SU-DHL-6 (cell line): ENCODE results near the gene SELENOO.

ENCODE experiments used
- H2AFZ ChIP-seq: fragments of 200-600 bp; sonication (generic); 2 replicates; pipeline ENCODE4 v1.6.1; 2014; ENCODE audit warnings: low read depth, mild to moderate bottlenecking, moderate library complexity, mixed read lengths, antibody characterized with exemption, low read length; ENCODE audit not compliant: severe bottlenecking
- H3F3A ChIP-seq: fragments of 200-600 bp; shearing (Covaris generic); 2 replicates; pipeline ENCODE4 v1.6.0; 2016; ENCODE audit warnings: antibody characterized with exemption, mild to moderate bottlenecking; ENCODE audit not compliant: insufficient read depth
- H3K27ac ChIP-seq: fragments of 200-600 bp; sonication (generic); 2 replicates; pipeline ENCODE4 v1.5.1; 2016; ENCODE audit warnings: low read depth, mild to moderate bottlenecking, low read length, moderate library complexity, mixed read lengths
- H3K27me3 ChIP-seq: fragments of 200-600 bp; sonication (generic), shearing (Covaris generic); 2 replicates; pipeline ENCODE4 v1.6.0; 2014; ENCODE audit warnings: mild to moderate bottlenecking, low read length
- H3K36me3 ChIP-seq: fragments of 200-600 bp; sonication (generic); 2 replicates; pipeline ENCODE4 v1.6.1; 2014; ENCODE audit warnings: mild to moderate bottlenecking, low read length, mixed read lengths
- H3K4me2 ChIP-seq: fragments of 300-600, 200-600 bp; shearing (Covaris generic), sonication (generic); 2 replicates; pipeline ENCODE4 v1.6.0; 2014; ENCODE audit warnings: low read length, low read depth, mild to moderate bottlenecking; ENCODE audit not compliant: poor library complexity, severe bottlenecking
- H3K4me3 ChIP-seq: fragments of 200-600 bp; sonication (generic); 2 replicates; pipeline ENCODE4 v1.5.1; 2014; ENCODE audit warnings: antibody characterized with exemption, low read length, mild to moderate bottlenecking, mixed read lengths; ENCODE audit not compliant: insufficient read depth, poor library complexity, severe bottlenecking
- H3K79me2 ChIP-seq: fragments of 200-600 bp; sonication (generic); 2 replicates; pipeline ENCODE4 v1.6.1; 2014; ENCODE audit warnings: mild to moderate bottlenecking, low read length, moderate library complexity; ENCODE audit not compliant: insufficient read depth
- H3K9ac ChIP-seq: fragments of 200-600 bp; sonication (generic); 2 replicates; pipeline ENCODE4 v1.7.0; 2014; ENCODE audit warnings: mild to moderate bottlenecking, low read length
- H3K9me2 ChIP-seq: fragments of 200-600 bp; sonication (generic); replicated peaks from 2 replicates; pipeline ENCODE4 v1.6.1; 2014; ENCODE audit warnings: low read length; ENCODE audit not compliant: insufficient read depth
- H3K9me3 ChIP-seq: fragments of 200-600 bp; sonication (generic); 2 replicates; pipeline ENCODE4 v1.6.1; 2014; ENCODE audit warnings: low read length, mixed read lengths; ENCODE audit not compliant: insufficient read depth
- H4K20me1 ChIP-seq: fragments of 200-600 bp; sonication (generic); 2 replicates; pipeline ENCODE4 v1.6.1; 2014; ENCODE audit warnings: low read depth, mild to moderate bottlenecking, antibody characterized with exemption, low read length, moderate library complexity, mixed read lengths
- CTCF ChIP-seq: fragments of 200-600 bp; sonication (generic); IDR thresholded peaks from one replicate; pipeline ENCODE4 v1.5.1; 2017; ENCODE audit warnings: antibody characterized with exemption, mild to moderate bottlenecking, low read length, moderate library complexity; ENCODE audit not compliant: insufficient read depth, poor library complexity, severe bottlenecking
- EZH2phosphoT487 ChIP-seq: fragments of 200-600 bp; sonication (generic), shearing (Covaris generic); conservative IDR thresholded peaks from 2 replicates; pipeline ENCODE4 v1.6.1; 2018; ENCODE audit warnings: mild to moderate bottlenecking, antibody characterized with exemption, low read length, moderate library complexity, mixed read lengths

The SELENOO gene

DNA sequence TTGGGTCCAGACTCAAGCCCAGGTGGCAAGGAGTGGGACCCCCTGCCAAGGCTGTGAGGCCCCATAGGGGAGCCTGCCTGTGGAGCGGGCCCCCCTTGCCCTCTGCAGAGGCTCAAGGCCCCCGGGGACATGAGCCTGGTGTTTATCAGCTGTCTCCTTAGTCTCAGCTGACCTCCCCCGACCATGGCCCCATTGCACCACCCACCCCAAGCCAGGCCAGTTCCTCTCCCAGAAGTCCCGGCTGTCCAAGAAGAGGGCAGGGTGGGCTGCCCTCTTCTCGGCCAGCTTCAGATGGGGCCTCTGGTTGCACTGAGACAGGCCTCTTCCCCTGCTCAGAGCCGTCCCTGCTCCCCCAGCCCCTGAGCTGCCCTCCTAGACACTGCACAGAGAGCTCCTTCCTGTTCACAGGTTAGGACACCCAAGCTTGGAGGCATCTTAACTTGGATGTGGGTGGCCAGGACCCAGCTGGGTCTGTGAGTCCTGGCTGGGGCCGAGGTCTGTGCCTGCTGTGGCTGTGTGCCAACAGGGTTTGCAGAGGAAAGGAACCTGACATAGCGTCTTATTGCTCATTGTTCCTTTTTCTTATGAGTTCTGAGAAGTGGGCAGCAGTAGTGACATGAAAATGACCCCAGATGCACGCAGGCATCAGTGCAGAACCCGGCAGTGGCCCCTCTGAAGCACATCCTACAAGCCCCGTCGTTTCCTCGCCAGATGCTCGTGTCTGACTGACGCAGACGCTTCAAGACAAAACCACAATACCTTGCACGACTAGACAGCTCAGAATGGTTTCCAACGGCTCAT is 9.7 kb upstream of the SELENOO start:
- H3K4me3 ChIP-seq, result peak overlapping the region; percentile 42
- H3F3A ChIP-seq, result peaks cover 68% of the 10 kb centered on the region
- H3K36me3 ChIP-seq, result no peaks in the 10 kb centered on the region
- H3K9me3 ChIP-seq, result no peaks in the 10 kb centered on the region
- peaks cover 39% of the 10 kb centered on the region for H3K79me2 ChIP-seq
- peak overlapping the region; percentile 99 for H3K27ac ChIP-seq
- no peaks in the 10 kb centered on the region for H3K9me2 ChIP-seq
- no peaks in the 10 kb centered on the region for H3K27me3 ChIP-seq
- H3K4me2 ChIP-seq, result peak overlapping the region; percentile 87
- H2AFZ ChIP-seq, result no peak overlapping the region
- peak overlapping the region; percentile 99 for H3K9ac ChIP-seq
- H4K20me1 ChIP-seq, result no peaks in the 10 kb centered on the region
- TF ChIP-seq CTCF, result no peak
- no peak for TF ChIP-seq EZH2phosphoT487

GRCh38 chr22:50192436-50193204 is 8.2 kb upstream of the SELENOO start:
- Histone ChIP-seq H2AFZ (no peak overlapping the region), H3K4me2 (peak overlapping the region; percentile 87), H3K9ac (peak overlapping the region; percentile 76), H3K79me2 (peaks cover 26% of the 10 kb centered on the region), H3K27me3 (no peaks in the 10 kb centered on the region), H3K4me3 (peak overlapping the region; percentile 45), H3K36me3 (no peaks in the 10 kb centered on the region), H4K20me1 (no peaks in the 10 kb centered on the region), H3K9me2 (no peaks in the 10 kb centered on the region), H3F3A (peaks cover 57% of the 10 kb centered on the region), H3K27ac (peak overlapping the region; percentile 99), H3K9me3 (no peaks in the 10 kb centered on the region)
- TF ChIP-seq CTCF (no peak), EZH2phosphoT487 (no peak)

- no peaks in the 10 kb centered on the region for H3K27me3 ChIP-seq
- no peaks in the 10 kb centered on the region for H3K9me3 ChIP-seq
- peaks cover 20% of the 10 kb centered on the region for H3K79me2 ChIP-seq
- H4K20me1 ChIP-seq, result no peaks in the 10 kb centered on the region
- H3K9ac ChIP-seq, result peak overlapping the region; percentile 76; the same call in 1 of the 2 replicates
- no peaks in the 10 kb centered on the region for H3K36me3 ChIP-seq
- H3K27ac ChIP-seq, result peak overlapping the region; percentile 99
- H3K4me2 ChIP-seq, result peak overlapping the region; percentile 87
- TF ChIP-seq CTCF (no peak), EZH2phosphoT487 (no peak)
- no peaks in the 10 kb centered on the region for H3K9me2 ChIP-seq
- no peak overlapping the region for H2AFZ ChIP-seq
- no peak overlapping the region for H3K4me3 ChIP-seq
- peaks cover 52% of the 10 kb centered on the region for H3F3A ChIP-seq
These were observed 7.2 kb upstream of the SELENOO start for GRCh38 chr22:50193621-50194020.
